CD4-positive, alpha-beta T cell treated with Interleukin-12 subunit alpha and Interleukin-12 subunit beta, for 1 hour (primary cell): ENCODE measurements around the gene DEFB124.
"Not testable (repeated sequence)": the region's sequence is repeated elsewhere in the genome, so short reads cannot be mapped to it uniquely, and the experiment has no call there.

Experiments
- DNase-seq: peaks from one replicate; pipeline ENCODE4 v3.0.0-alpha.2; 2020

The DEFB124 gene

DNA sequence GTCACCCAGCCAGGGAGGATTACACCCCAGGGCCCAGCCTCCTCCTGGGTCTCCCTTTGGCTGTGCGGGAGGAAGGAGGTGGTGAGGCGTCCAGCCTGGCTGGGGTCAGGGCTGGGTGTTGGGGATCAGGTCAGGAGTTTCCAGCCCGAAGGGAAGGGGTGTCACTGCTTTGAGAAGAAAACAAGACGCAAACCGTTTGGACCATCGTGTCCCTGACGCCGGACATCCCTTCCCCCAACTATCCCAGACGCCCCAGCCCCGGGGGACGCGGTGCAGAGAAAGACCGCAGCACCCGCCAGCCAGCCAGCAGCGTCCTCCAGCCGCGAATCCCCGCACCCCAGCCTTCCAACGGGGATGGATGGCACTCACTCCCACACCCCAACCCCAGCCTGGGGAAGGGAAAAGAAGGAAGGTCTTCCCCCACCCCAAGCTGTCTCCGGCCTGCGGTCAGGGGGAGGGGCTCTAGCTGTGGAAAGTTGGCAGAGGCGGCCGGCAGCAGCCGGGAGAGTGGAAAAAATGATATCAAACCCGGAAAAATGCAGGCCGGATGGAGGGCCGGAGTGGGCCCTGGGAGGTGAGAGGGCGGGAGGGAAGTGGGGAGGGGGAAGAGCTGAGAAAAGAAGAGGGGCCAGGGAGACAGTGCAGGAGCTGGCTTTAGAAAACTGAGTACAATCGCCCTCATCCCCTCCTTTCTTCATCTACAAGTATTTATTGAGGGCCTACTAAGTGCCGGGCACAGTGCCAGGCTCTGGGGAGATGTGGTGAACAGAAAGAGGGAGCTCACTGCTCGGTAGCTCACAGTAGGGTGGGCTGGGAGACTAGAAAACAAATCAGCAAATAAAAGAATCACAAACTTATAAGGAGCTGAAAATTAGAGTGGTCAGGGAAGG, 10.8 kb upstream of the DEFB124 start:
- no peak for DNase-seq

- DNase-seq: peak; percentile 29
Measured at GRCh38 chr20:31484001-31484400, 9.1 kb upstream of the DEFB124 start.

- DNase-seq: no peak
Measured at GRCh38 chr20:31476643-31477215, 1.8 kb upstream of the DEFB124 start.

- DNase-seq: no peak
Measured at GRCh38 chr20:31476294-31476585, 1.3 kb upstream of the DEFB124 start.

DNA sequence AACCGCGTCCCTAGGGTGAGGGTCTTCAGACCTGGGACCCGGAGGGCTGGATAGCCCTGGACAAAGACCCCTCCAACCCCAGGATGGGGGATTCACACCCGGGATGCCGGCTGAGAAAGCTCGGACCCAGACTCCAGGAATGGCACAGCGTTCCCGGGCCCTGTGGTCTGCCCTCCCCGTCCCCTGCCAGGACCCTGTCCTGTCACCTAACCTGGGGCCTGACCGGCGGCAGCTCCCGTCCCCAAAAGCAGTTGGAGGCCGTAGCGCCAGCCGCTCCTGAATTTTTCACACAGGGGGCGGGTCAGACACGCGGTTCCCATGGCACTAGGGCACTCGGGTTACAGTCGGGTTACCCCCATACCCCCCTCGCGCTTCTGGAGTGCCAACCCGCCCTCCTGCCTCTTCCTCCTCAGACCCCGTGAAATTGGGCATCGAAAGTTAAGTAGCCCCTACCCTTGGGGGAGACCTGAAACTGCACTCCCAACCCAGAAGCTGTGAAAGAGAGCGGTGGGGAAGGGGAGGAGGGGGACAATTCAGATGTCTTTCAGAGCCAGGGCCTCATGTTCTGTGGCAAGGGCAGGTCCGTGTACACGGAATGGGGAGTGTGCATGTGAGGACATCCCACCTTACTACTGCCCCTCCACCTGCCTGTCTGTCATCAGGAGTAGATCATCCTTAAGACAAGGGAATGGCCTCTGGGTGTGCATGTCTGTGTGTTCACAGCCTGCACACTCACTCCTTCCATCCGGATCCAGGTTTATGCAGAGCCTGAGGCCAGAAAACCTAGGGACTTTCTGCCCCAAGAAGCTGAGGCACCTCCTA, 756 bp upstream of the DEFB124 start:
- no peak for DNase-seq

DNA sequence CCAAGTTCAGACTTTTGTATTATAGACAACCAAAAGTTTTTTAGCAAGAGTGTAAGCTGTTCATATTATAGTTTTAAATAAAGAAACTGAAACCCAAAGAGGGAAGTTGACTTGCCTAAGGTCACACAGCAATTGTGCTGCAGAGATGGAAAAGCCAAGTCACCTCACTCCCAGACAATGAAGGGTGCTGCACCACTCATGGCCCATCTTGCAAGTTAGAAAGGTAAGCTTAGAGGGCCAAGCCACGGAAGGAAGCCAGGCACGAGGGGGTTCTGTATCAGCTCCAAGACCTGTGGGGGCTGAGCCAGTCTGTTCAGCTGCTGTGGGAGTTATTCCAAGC, 860 bp downstream of the DEFB124 start:
- no peak for DNase-seq

GRCh38 chr20:31473331-31474096, 1.4 kb downstream of the DEFB124 start:
- DNase-seq: no peak

DNA sequence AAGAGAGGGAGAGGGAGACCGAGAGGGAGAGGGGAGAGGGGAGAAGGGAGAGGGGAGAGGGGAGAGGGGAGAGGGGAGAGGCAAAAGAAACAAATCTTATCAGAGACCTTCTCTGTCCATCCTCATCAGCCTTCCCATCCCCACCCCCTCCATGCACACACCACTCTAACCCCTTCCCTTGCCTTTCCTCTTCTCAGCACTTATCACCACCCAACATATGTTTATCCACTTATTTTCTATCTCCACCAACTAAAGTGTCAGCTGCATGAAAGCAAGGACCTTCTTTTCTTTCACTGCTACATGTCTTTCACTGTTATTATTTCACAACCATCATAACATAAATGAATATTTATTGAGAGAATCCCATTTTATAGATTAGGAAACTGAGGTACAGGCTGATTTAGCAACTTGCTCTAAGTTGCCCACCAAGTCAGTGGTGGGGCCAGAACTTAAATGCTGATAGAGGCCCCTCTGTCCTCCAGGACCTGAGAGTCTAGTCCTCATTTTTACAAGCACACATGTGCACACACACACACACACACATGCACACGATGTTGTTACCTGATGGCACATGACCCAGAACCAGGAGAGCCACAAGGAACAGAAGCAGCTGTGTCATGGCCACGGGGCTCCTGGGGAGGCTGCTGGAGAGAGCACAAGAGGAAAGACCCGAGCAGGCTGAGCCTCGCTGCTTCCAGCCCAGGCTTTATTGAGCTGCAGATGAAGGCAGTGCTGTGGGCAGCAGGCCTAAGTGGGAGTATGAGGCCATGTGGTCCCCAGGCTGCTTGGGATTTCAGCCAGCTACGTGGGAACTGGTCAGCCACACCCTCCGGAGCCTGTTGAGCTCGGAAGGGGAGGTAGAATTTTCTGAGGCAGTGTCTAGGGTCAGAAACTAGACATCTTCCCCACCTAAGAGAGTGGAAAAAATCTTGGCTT, 2.3 kb downstream of the DEFB124 start:
- DNase-seq: no peak

DNA sequence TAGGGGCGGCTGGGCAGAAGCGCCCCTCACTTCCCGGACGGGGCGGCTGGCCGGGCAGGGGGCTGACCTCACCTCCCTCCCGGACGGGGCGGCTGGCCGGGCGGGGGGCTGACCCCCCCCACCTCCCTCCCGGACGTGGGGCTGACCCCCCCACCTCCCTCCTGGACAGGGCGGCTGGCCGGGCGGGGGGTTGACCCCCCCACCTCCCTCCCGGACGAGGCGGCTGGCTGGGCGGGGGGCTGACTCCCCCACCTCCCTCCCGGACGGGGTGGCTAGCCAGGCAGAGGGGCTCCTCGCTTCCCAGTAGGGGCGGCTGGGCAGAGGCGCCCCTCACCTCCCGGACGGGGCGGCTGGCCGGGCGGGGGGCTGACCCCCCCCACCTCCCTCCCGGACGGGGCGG, 4.0 kb downstream of the DEFB124 start:
- DNase-seq: not testable (repeated sequence)

DNA sequence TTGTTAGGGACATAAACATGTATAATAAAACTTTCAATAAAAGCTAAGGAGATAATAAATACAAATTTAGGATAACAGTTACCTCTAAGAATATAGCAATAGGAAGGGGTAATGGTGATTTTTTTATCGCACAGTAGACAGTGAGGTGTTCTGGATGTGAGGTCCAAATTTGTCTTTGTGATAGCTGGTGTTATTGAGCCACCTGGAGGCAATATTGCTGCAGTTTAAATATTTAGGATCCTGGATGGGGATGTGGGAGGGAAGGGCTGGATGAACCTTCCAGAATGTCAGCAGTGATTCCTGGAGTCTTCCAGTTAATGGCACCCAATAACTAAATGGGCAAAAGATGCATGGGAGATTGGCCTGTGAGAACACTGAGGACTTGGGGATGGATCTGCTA, 20.6 kb downstream of the DEFB124 start:
- no peak for DNase-seq

- no peak for DNase-seq
Measured at GRCh38 chr20:31452575-31452974, 22.4 kb downstream of the DEFB124 start.

DNA sequence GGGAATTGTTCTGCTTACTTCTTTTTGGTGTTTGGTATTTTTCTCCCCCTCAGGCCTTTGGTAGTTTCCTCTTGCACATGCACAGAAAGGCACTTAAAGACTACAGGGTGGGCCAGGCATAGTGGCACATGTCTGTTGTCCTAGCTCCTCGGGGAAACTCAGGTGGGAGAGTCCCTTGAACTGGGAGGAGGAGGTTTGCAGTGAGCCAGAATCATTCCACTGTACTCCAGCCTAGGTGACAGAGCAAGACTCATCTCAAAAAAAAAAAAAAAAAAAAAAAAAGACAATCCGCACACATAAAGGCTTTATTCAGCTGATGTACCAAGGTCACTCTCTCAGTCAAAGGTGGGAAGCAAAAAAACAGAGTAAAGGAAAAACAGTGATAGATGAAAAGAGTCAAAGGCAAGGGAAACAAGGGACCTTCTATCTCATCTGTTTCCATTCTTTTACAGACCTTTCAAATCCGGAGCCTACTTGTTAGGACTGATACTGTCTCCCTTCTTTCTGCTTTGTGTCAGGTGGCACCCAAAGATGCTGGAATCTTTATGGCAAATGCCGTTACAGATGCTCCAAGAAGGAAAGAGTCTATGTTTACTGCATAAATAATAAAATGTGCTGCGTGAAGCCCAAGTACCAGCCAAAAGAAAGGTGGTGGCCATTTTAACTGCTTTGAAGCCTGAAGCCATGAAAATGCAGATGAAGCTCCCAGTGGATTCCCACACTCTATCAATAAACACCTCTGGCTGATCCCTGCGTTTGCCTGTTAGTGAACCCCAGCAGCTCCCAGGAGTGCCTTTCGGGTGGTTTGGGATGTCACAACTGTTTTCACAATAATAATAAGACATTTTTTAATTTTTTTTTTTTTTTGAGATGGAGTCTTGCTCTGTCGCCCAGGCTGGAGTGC, 25.2 kb downstream of the DEFB124 start:
- DNase-seq: no peak

DNA sequence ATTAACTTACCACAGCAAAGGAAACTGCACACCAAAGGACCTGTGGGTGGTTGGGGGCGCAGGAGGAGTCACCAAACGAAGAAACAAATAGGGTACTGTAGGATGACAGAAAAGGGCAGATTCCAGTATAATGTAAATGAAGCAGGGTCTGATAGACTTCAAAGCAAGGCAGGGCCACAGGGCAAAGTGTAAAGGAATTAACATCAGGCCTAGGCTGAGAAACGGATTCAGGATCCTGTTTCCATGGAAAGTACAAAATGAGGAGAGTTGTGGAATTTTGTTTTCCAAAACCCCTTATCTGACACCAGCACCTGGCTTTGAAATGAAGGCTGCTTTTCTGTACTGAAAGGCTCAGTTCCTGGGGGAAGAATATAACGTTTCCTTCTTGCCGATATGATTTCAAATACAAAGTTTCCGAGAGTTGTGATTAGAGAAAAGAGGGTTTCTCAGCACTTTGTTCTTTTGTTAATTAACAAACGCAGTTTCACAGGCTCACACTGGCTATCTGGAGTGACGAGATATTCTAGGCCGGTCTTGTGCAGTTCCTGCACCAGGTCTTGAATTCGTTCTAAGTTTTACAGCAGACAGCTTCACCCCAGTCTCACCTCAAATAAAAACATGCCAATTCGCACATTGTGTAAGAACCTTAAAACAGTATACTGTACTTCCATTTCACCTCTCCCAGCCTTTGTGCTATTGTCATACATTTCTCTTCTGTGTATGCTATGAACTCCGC, 28.7 kb downstream of the DEFB124 start:
- DNase-seq: no peak

GRCh38 chr20:31440012-31440659, 34.8 kb downstream of the DEFB124 start, which contains the start of gene DEFB123:
TSS of gene DEFB123 (plus strand) at chr20:31440632. CDS start at chr20:31440699, 67 bp downstream.
- DNase-seq: no peak

GRCh38 chr20:31430568-31431115, 44.3 kb downstream of the DEFB124 start:
- no peak for DNase-seq

DNA sequence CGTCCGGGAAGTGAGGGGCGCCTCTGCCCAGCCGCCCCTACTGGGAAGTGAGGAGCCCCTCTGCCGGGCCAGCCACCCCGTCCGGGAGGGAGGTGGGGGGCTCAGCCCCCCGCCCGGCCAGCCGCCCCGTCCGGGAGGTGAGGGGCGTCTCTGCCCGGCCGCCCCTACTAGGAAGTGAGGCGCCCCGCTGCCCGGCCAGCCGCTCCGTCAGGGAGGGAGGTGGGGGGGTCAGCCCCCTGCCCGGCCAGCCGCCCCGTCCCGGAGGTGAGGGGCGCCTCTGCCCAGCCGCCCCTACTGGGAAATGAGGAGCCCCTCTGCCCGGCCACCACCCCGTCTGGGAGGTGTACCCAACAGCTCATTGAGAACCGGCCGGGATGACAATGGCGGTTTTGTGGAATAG, 47.4 kb downstream of the DEFB124 start:
- not testable (repeated sequence) for DNase-seq

DNA sequence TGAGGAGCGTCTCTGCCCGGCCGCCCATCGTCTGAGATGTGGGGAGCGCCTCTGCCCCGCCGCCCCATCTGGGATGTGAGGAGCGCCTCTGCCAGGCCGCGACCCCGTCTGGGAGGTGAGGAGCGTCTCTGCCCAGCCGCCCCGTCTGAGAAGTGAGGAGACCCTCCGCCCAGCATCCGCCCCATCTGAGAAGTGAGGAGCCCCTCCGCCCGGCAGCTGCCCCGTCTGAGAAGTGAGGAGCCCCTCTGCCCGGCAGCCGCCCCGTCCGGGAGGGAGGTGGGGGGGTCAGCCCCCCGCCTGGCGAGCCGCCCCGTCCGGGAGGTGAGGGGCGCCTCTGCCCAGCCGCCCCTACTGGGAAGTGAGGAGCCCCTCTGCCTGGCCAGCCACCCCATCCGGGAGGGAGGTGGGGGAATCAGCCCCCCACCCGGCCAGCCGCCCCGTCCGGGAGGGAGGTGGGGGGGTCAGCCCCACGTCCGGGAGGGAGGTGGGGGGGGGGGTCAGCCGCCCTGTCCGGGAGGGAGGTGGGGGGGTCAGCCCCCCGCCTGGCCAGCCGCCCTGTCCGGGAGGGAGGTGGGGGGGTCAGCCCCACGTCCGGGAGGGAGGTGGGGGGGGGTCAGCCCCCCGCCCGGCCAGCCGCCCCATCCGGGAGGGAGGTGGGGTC, 47.9 kb downstream of the DEFB124 start:
- DNase-seq: not testable (repeated sequence)

DNA sequence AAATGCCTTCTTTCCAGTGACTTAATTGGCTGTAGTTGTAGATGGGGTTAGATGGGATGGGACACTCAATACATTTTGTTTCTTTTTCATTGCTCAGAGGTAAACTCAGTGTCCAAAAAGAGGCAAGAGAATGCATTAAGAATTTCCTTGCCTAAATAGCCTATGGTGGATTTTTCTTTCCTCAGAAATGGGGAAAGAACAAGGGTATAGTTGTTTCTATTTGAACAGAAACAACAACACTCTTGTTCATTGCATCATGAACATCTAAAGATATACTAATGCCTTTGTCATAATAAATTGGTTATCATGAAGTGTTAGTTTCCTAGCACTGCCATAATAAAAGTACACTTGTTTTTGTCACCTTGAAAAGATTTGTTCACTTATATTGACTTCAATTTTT, 49.1 kb downstream of the DEFB124 start:
- DNase-seq: no peak

- no peak for DNase-seq
Measured at GRCh38 chr20:31418307-31418706, 56.6 kb downstream of the DEFB124 start.
